NCI-H446 treated with DMSO at 0.1 percent for 48 hours (cell line): Measurements from ENCODE around the gene NACA.
"Not testable (repeated sequence)": the region's sequence is repeated elsewhere in the genome, so short reads cannot be mapped to it uniquely, and the experiment has no call there.

Source experiments
- DNase-seq: peaks from one replicate; lab custom pipeline; 2025; lab: John Stamatoyannopoulos, UW

NACA gene

GRCh38 chr12:56723889-56724700 is 1.0 kb downstream of the NACA start:
- peak; percentile 47 for DNase-seq

DNA sequence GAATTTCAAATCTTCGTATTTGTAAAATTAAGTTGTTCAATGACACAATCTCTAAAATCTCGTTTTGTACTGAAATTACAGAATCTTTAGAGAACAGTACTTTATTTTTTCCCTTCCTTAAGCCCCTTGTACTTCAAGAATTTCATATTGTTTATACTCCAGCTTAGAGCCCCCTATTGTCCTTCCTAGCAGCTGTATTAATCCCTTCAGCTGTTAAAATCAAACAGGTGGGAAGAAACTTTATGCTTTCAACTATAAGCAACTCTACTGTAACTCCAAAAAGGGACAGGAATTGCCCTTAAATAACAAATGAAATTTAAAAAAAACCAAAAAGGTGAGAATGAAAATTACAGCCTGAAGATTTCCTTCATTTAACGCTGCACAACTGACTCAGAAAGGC is 1.7 kb downstream of the NACA start:
- no peak for DNase-seq

- DNase-seq, result no peak
Measured at GRCh38 chr12:56722832-56723231, 2.3 kb downstream of the NACA start.

DNA sequence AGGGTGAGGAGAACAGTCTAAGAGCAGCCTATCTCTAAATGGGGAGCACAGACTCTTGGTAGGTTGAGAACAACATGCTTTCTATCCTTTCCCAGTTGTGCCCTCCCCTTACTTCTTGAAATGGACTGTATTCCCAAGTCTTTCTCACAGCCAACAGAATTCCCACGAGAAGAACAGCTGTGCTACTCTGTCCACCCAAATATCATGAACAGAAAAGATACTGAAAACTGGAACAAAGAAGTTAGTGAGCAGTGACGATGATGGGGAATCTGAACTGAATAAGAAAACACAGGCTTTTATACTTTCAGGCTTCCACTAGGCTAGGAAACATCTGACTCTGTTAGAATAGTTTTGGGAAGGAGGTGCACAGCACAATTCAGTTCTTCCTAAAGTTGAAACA is 3.4 kb downstream of the NACA start:
- DNase-seq, result no peak

GRCh38 chr12:56721216-56721615 is 3.9 kb downstream of the NACA start:
- no peak for DNase-seq

DNA sequence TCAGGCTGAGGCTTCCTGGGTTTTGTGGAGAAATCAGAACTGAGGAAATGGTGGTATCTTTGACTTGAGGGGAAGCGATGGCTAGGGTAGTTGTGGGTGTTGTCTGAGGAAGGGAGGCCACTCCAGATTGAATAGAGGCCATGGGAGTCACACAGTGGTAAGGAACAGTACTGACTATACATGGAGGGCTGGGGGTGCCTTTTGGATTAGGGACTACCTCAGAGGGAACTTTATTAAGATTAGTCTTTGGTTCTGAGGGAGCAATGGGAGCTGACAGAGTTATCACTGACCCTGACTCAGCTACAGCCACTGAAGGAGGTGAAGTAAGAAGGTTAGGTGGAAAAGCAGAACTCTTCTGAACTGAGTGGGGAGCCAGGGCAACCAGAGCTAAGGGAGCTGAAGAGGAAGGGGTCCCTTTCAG is 4.4 kb downstream of the NACA start:
- no peak for DNase-seq

DNA sequence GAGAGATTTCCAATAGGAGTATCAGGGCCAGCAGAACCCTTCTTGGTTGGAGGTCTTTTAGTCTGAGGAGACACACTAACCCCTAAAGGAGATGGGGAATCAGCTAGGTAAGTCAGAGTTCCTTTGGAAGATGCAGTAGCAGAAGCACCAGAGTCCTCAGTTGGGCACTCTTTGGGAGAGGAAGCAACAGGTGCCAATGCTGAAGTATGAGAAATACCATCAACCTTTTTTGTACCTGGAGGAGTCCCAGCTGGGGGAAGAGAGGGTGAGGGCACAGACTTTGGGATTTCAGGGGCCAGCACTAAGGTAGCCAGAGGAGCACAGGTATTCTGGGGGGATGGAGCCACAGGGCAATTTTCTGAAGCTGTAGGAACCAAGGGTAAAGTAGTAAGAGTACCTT is 6.0 kb downstream of the NACA start:
- no peak for DNase-seq

DNA sequence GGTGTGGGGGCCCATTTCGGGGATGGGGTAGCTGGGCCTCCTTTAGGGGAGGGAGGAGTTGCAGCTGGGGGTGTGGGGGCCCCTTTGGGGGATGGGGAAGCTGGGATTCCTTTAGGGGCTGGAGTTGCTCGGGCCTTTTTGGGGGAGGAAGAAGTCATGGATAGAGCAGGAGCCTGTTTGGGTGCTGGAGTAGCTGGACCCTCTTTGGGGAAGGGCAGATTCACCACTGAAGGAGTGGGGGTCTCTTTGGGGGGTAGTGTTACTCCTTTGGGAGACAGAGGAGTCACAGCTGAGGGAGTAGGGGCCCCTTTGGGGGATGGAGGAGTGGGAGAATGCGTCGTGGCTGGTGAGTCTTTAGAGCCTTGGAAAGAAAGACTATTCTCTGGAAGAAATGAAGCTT is 6.5 kb downstream of the NACA start:
- DNase-seq, result no peak

DNA sequence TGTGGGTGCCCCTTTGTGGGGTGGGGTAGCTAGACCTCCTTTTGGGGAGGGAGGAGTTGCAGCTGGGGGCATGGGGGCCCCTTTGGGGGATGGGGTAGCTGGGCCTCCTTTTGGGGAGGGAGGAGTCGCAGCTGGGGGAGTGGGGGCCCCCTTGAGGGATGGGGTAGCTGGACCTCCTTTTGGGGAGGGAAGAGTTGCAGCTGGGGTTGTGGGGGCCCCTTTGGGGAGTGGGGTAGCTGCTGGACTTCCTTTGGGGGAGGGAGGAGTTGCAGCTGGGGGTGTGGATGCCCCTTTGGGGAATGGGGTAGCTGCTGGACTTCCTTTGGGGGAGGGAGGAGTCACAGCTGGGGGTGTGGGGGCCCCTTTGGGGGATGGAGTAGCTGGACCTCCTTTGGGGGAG is 7.0 kb downstream of the NACA start:
- no peak for DNase-seq

DNA sequence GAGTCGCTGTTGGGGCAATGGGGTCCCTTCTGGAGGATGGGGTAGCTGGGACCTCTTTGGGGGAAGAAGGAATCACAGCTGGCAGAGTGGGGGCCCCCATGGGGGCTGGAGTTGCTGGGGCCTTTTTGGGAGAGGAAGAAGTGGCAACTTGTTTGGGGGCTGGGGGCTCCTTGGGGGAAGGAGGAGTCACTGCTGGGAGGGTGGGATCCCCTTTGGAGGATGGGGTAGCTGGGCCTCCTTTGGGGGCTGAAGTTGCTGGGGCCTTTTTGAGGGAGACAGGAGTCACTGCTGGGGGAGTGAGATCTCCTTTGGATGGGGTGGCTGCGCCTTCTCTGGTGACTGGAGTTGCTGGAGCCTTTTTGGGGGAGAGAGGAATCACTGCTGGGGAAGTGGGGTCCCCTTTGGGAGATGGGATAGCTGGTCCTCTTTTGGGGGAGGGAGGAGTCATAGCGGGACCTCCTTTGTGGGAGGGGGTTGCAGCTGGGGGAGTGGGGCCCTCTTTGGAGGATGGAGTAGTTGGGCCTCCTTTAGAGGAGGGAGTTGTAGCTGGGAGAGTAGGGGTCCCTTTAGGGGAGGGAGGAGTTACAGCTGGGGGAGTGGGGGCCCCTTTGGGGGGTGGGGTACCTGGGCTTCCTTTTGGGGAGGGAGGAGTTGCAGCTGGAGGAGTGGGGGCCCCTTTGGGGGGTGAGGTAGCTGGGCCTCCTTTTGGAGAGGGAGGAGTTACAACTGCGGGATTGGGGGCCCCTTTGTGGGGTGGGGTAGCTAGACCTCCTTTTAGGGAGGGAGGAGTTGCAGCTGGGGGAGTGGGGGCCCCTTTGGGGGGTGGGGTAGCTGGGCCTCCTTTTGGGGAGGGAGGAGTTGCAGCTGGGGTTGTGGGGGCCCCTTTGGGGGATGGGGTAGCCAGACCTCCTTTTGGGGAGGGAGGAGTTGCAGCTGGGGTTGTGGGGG is 7.9 kb downstream of the NACA start:
- DNase-seq, result no peak

GRCh38 chr12:56716458-56716857 is 8.6 kb downstream of the NACA start:
- DNase-seq, result no peak

DNA sequence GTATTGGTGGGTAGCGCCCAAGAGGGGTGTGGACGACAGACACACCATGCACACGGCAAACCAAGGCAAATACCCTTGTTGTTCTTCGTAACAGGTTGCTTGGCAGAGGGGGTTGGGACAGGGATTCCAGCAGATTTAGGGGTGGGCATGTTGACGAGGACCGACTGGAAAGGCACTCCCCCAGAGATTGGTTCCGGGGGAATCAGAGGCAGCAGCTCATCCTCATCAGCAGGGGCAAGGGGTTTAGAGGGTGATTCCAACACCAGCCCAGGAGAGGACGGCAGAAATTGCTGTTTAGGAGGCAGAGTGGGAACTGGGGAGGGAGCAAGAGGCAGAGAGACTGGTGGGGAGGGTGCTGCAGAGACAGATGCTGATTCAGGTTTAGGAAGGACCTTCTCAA is 9.3 kb downstream of the NACA start:
- no peak for DNase-seq

GRCh38 chr12:56714431-56714929 is 10.6 kb downstream of the NACA start:
- no peak for DNase-seq

- no peak for DNase-seq
Measured at GRCh38 chr12:56713345-56713744, 11.8 kb downstream of the NACA start.

GRCh38 chr12:56709759-56710376 is 15.2 kb downstream of the NACA start:
- no peak for DNase-seq

GRCh38 chr12:56704522-56704921 is 20.6 kb downstream of the NACA start:
- DNase-seq, result not testable (repeated sequence)

- no peak for DNase-seq
Measured at GRCh38 chr12:56699020-56699661, 26.0 kb downstream of the NACA start.

DNA sequence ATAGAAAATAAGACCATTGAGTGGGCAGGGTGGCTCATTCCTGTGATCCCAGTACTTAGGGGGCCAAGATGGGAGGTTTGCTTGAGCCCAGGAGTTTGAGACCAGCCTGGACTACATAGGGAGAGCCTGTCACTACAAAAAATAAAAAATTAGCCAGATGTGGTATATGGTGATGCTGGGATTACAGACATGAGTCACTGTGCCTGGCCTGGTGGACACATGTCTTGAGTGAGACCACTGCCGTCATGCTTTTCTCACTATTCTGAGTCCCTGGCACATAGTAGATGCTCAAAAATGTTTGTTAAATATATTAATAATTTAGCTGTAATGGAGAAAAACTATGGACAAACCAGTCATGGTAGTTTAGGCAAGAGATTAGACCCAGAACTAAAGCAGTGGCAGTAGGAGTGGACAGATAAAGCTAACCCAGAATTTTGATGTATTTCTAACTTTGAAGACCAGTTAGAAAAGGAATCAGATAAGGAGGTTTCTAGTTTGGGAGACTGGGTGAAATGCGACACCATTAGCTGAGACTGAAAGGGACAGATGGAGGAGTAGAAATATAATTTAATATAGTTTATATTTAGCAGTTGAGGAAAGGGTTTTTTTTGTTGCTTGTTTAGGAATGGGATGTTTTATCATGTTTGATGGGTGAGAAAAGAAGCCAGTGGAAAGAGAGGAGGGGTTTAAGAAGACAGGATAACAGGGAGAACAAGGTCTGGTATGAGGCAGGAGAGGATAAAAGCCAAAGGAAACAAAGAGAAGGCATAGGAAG is 29.6 kb downstream of the NACA start:
- no peak for DNase-seq

- DNase-seq, result no peak
Measured at GRCh38 chr12:56694161-56694560, 30.9 kb downstream of the NACA start.

GRCh38 chr12:56688846-56689109 is 36.3 kb downstream of the NACA start:
- no peak for DNase-seq

GRCh38 chr12:56688129-56688845 is 36.8 kb downstream of the NACA start, which contains the start of gene PTGES3:
TSS of gene PTGES3 (minus strand) at chr12:56688284. CDS start at chr12:56687999, 285 bp downstream.
- peak; percentile 95 for DNase-seq
